NCI-H128 (cell line): ENCODE results near the gene GFAP.
"Not testable (repeated sequence)": the region's sequence is repeated elsewhere in the genome, so short reads cannot be mapped to it uniquely, and the experiment has no call there.

Experiments
- DNase-seq: peaks from one replicate; lab custom pipeline; 2025; ENCODE audit not compliant: unreplicated experiment; lab: John Stamatoyannopoulos, UW

Gene GFAP

DNA sequence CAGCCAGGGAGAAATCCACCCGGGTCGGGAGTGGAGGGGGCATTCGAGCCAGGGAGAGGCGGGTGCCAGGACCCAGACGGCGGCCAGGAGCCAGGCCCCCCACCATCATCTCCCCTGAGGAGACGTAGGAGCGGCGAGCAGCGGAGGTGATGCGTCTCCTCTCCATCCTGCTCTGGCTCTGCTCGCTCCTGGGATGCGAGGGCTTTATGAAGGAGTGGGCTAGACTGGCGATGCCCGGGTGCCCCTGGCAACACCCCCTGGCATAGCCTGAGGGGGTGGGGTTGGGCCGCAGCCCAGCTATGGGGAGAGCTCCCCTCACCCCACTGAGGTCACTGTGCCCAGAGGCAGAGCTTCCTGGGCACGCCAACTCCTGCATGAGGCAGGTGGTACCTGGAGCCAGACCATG is at the start of gene GFAP:
Gene GFAP (minus strand): TSS at position 180 of the 406 bp plus-strand sequence. CDS start 14 bp downstream, at position 166.
- no peak for DNase-seq

DNA sequence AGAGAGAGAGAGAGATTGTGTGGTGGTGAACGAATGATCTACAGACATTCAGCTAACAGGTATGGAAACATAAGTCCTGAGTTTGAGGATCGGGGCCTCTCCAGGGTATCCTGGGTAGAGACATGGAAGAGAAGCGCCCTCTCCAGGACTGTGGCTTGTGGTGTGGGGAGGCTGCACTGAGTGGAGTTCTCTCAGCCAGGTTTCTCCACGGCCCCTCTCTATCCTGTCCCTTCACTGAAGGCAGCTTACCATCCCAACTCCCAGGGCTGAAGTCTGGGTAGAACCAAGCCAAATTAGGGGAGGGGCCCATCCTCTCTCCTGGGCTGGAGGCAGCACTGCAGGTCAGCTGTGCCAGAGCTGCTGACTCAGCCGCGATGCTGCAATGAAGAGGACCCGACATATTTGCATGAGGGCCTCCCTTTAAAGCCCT is 46.6 kb upstream of the GFAP start:
- DNase-seq, result no peak

DNA sequence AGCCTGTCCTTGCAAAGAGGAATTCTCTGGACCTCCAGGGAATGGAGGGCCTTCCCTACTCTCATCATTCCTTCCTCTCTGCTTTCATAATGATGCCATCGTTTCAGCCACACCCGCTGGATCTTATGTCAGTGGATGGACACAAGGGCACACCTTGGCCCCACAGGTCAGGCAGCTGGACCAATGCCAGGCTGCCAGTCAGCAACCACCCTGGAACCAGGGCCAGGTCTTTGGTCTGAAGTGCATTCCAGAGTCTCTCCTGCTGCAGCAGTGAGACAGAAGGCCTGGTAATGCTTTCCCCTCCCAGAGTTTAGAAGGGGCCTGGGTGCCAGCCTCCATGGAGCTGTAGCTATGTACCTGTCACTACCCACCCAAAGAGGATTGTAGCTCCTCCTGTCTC is 45.4 kb upstream of the GFAP start:
- no peak for DNase-seq

DNA sequence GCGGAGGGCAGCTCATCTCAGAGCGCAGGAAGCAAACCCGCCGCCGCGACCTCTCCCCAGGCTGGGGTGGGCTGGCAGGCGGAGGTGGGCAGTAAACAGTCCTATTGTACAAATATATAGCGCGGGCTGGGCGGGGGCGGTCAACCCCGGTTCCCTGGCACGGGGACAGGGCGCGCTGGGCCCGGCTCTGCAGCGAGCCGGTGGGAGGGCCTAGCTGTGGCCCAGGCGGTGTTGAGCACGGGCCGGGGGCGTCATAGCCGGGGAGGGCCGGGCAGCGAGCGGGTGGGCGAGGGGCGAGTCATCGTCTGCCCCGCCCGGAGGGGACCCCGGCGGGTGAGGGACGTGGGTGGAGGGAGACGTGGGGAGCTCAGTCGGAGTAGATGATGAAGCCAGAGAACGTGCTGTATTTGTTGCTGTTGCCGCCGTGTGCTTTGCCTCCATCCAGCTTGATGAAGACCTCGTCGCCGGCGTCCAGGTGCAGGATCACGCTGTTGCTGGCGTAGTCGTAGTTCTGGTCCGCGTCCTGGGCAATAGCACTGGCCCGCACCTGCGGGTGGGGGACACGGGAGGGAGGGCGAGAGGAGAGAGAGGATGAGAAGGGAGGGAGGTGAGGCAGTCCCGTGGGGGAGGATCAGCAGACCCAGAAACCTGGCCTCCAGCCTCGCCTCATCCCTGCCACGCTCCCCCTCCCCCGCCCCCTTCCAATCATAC is 44.7 kb upstream of the GFAP start:
- DNase-seq, result no peak

DNA sequence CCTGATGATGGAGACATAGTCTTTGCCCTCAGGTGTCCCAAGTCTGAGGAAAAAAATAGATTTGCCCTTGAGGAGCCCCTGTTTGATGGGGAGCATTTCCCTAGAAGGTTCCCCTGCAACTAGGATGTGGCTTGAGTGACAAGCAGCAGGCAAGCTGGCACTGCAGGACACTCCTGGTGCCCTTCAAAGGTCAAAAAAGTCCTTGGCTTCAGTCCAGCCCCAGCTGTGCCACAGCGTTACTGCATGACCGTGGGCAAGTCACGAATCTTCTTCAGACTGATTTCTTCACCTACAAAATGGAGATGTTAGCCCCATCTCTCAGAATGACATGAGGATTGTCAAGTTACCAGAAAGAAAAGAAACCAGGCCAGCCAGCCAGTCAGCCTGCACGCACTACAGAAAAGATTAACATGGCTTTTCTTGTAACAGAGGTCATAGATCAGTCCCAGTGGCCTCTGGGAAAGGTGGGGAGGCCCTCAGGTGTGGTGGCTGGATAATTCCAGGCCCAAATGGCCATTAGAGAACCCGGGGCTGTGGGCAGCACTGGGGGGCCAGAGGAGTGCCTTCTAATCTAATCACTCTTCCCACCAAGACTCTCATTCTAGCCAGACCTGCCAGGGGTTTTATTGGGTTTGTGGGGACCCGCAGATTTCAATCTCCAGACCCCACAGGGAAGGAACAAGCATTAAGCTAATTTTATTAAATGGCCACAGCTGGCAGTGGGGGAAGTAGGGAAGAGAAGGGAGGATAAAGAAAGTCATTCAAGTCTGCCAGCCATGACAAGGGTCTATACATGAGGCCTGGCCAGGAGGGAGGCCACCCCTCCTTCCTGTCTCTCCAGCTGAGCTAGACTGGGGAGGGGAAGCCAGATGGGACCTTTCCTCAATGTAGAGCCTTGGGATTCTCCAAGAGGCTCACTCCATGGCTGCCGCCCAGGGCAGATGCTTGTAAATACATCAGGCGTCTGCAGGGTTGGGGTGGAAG is 42.0 kb upstream of the GFAP start:
- no peak for DNase-seq

DNA sequence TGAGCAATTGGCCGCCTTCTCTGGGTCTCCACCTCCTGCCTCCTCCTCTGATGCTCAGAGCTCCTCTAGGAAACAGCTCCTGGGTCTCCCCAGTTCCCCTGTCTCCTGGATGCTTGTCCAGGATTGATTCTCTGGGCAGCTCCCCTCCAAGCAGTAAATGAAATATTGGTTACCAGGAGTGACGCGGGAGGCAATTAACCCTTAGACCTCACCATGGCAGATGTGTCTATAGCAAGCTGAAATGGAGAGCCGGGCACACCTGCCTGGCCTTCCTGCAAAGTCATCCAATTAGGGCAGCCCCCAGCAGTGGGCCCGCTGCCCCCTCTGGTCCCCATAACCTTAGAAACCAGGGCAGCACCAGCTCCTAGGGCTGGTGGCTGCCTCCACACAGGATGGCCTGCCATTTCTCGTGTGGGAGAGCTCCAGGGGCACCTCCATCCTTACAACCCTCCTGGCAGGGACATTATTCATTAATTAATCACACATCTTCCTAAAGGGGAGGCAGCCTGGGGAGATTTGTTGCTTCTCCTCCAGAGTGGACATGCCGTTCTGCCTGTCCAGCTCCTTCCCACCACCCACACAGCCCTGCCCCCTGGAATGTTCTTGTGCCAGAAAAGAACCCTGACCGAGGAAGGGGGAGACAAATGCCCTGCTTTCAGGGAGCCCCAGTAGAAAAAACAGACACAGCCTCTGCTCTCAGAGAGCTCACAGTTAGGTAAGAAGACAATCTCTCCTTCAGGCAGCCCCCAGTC is 40.5 kb upstream of the GFAP start:
- no peak for DNase-seq

DNA sequence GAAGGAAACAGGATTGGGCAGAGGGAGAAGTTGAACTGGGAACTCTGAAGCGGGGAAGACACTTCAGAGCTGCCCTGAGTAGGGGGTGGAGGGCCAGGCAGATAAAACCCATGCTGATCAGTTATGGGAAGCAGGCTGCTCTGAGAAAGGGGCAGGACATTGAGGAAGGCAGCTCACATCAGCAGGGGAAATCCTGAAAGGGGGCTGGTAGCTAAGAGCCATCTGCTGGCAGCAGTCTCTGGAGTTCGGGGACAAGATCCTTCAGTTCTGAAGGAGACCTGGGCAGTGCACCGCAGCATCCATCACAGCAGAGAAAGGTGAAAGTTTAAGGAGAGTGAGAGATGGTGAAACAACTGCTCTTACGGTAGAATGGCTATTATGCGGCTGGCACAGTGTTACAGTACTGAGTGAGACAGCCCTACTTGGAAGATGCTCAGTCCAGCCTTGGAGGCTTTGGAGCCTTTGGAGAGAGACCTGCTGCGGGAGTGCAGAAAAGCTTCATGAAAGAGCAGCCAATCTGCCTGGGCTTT is 37.7 kb upstream of the GFAP start:
- no peak for DNase-seq

DNA sequence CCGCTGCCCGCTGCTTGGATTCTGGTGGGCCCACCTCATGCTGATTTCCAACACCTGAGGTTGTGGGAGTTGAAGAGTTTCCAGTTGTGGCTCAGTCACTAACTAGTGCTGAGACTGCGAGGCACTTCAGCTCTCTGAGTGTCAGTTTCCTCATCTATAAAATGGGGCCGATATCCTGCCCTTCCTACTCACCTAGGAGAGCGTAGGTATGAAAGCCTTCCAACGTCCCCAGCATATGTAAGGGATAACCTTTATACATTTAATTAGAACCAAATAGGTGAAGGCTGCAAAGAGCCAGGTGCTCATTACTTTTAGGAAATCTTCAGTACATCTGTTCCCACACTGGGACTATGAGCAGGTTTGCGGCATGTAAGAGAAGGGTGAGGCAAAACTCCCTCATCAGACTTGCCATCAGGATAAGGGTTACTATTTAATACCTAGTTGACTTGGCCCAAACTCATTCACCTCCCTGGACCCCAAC is 33.1 kb upstream of the GFAP start:
- DNase-seq, result no peak

DNA sequence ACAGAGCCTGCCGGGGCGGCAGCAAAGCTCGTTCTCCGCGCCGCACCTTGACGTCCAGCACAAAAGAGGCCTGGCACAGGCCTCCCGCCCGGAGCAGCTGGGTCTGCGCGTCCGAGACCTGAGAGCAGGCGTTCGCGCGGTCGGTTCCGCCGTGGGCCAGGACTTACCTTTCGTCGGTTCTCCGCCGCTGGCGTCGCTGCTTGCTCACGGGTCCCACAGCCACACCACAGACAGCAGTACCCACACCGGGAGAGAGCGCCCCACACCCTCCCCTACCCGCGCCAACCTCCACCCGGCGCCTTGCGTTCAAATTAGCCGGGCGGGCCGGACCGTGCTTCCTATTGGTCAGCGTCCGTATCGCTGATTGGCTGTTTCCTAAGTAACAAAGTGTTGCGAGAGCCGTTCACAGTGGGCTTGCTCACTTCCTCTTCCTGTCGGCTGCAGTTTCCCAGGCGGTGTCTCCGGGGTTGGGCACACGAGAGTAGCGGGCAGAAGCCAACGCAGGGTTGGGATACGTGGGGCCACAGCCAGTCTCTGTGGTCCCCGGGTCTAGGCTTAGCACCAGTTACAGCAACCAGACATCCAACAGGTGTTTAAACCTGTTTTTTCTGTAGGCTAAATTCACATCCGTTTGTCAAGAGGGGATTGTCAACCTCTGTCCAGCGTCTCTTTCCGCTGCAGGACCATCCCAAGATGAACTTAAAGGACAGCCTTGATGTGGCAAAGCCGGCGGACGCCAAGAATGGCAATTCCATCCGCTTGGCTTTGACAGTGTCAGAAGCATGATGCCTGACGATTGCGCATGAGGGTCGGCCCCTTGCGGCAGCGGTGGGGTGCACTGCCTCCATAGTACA is 32.4 kb upstream of the GFAP start, which contains the start of gene KIF18B:
Gene KIF18B (minus strand): TSS at position 313 of the 854 bp plus-strand sequence. CDS start 11,429 bp downstream, outside the sequence.
- DNase-seq, result peak; percentile 73

DNA sequence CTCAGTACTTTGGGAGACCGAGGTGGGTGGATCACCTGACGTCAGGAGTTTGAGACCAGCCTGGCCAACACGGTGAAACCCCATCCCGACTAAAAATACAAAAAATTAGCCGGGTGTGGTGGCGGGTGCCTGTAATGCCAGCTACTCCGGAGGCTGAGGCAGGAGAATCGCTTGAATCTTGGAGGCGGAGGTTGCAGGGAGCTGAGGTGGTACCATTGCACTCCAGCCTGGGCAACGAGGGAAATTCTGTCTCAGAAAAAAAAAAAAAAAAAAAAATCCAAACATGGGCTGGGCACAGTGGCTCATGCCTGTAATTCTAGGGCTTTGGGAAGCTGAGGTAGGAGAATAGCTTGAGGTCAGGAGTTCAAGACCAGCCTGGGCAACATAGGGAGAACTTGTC is 30.4 kb upstream of the GFAP start:
- DNase-seq, result not testable (repeated sequence)

DNA sequence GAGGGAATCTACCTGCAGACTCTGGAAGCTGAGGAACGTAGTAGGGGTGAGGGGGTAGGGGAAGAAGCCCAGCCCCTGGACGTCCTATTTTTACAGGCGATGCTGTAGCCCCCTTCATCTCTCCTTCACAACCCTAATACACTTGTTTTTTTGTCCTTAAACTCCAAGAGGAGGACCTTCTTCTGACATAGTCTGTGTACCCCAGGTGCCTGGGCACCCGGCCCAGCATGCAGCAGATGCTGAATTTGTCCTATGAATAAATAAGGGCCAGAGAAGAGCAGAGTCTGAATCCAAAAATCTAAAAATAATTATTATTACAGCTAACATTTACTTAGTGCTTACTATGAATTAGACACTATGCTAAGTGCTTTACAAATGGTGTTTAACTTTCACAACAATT is 27.2 kb upstream of the GFAP start:
- DNase-seq, result no peak

DNA sequence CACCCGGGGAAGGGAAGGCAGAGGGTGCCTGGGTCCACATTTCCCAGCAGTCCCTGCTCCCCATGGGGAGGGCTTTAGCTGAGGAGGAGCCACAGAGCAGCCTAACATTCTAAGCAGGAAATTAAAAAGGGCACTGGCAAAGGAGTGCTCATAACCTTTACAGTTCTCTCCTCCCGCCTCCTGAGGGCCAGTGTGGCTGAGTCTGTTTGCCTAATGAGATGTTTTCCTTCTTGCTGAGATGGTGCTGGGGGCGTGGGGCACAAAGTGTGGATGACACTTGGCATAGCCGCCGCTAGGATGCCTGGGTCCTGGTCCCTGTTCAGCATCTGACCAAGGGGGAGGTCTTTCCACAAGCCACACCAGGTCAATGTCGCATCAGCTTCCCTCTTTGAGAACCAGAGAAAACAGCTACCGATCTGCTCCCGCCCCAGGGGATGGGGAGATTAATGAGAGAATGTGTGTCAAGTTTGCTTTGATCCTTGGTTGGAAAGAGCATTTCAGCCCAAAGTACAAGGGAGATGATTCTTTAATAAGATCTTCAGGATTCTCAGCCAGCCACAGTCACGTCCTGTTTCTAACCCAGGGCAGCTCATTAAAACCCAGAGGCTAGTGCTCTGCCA is 26.5 kb upstream of the GFAP start:
- no peak for DNase-seq

DNA sequence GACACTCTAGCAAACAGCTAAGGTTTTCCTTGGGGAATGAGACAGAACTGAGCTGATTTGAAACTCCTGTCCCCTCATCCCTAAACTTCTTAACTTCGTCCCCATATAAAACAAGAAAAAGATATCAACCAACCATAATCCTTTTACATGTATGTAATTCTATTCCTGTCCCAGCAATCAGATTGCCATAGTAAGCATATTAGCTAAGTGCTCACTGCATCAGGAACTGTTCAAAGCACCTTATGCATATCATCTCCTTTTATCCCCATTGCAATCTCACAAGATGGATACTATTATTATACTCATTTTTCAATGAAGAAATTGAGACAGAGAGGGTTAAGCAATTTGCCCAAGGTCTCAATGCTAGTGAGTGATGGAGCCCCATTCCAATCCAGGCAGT is 25.5 kb upstream of the GFAP start:
- DNase-seq, result no peak

DNA sequence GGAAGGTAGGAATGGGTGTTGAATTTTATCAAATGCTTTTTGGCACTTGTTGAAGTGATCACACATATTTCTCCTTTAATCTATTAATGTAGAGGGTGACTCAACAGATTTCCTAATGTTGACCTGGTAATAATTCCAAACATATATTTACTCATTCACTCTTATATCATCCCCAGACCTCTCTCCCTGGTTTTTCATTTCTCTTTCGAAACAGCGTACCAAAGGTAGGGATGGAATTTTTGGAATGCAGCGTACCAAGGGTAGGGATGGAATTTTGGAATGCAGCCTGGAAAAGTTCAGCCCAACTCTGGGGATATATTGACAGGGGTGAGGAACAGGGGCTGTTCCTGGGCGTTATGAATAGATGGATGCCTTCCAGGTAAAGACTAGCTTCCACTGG is 25.0 kb upstream of the GFAP start:
- no peak for DNase-seq

DNA sequence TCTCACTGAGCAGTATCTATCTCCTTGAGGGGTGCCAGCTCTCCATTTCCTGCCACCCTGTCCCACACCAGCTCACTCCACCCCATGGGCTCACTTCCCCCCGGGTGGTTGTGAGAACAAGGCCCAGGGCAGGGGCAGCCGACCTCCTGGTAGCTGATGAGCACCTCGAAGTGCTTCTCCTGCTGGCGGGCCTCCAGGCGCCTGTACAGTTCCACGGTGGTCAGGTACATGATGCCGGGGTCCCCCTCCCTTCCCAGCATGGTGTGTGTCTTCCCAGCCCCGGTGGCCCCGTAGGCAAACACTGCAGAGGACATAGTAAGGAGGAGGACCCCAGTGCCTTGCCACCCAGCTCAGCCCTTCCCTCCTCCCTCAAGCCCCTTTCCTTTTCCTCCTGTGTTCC is 19.8 kb upstream of the GFAP start:
- no peak for DNase-seq

DNA sequence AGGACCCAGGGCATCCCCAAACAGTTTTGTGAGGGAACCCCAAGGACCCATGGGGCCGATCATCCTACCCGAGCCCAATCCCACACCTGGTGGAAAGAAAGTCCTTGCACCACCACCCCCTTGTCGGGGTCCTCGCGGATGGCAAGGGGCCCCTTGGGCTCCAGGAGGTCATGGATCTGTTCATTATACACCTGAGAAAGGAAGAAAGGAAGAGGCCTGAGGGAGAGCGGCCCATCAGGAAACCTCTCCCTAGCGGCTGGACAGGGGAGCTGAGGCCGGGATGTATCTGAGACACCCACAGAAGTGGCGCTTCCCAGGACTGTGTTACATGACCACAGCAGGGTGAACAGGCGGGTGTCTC is 19.4 kb upstream of the GFAP start:
- no peak for DNase-seq

DNA sequence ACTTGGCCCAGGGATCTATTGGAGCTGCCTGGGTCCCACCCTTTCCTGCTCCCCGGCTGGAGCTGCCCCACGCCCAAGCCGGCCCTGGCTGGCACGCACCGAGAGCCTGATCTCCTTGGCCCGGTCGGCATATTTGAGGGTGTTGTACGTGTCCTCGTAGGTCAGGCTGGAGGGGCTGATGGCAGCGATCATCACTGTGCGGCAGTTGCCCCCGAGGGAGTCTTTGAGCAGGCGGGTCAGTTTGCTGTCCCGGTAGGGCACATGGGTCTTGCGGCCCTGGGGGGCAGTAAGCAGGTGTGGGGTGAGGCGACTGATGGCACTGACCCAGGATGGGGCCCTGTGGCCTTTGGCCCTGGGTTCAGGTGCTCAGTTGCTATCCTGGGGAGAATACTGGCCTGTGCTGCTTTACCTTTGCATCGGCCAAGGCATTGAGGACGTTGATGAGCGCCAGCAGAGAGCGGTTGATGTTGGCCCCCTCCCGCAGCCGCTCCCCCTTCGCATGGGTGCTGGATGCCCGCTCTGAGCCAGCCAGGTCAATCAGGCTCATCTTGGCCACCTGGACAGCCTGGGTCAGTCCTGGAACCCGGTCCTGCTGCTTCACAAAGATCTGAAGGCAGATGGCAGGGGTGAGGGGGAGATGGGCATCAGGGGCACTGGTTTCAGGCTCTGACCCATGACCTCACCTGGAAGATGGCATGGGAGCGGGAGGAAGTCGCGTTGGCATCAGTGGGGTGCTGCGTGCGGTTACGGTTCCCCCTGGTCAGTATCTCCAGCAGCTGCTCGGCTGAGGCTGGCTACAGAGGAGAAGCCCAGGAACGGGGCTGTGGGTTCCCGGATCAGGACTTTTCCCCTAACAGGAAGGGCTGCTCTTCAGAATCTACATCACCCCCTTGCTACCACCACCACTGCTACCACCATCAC is 18.8 kb upstream of the GFAP start:
- DNase-seq, result no peak

DNA sequence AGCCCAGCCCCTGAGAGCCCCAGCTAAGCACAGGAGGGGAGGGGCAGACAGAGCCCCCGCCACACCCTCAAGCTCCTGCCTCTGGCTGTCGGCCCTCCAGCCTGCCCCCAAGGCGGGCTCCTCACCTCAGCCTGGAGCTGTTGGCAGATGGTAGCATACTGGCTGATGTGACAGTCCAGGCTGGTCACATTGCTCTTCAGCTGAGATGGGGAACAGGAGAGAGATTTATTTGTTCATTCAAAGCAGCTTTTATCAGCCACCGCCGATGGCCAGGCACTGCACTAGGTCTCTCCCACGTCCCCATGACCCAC is 17.4 kb upstream of the GFAP start:
- DNase-seq, result no peak
